ENCODE results near the gene DCAF16.

DNA sequence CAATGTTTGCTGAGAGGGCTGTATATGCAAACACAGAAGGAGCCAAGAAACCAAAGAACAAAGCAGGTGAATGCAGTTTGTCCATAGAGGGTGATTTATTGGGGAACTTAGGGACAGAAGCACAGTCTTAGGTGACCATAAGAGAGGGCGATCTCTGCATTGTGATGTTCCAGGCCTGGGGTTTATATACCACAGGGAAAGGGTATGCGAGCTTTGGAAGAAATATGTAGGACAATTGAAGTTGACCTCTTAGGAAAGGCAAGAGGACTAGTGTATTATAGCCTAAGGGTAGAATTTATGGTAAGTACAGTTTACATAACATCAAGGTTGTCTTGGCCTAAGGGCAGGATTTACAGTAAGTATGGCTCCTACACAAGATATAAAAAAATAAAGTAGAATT lies 56.9 kb downstream of the DCAF16 start:
- TF ChIP-seq CTCF (IDR thresholded peaks at IDR 0.05) (no peak), POLR2A (IDR thresholded peaks at IDR 0.05) (no peak)

Measured in lower leg skin (tissue), 3 donors.